Tibial nerve (tissue), 4 donors: ENCODE results near the gene FAM131B.

ENCODE experiments used
- CTCF ChIP-seq, 5 experiments: fragments of 200-600 bp in 3 of 5; fragments of 450-650 bp in 2 of 5; sonication (generic) in 3 of 5; IDR thresholded peaks; one replicate each; pipeline ENCODE4 v1.5.1; 2016 to 2019; ENCODE audit warnings: antibody characterized with exemption in 5 of 5, mild to moderate bottlenecking in 3 of 5, moderate library complexity in 2 of 5
- EP300 ChIP-seq, 2 donors: sonication (generic); formaldehyde crosslinking; IDR thresholded peaks; one replicate each; pipeline ENCODE4 v1.6.1; 2017; ENCODE audit warnings: antibody characterized with exemption in 2 of 2, mild to moderate bottlenecking in 1 of 2
- POLR2A ChIP-seq, 2 donors: fragments of 450-650 bp; IDR thresholded peaks; one replicate each; pipeline ENCODE4 v1.6.1; 2017; ENCODE audit warnings: antibody characterized with exemption in 2 of 2, mild to moderate bottlenecking in 2 of 2, moderate library complexity in 2 of 2

- TF ChIP-seq CTCF (IDR thresholded peaks at IDR 0.05) (no peak), POLR2A (IDR thresholded peaks at IDR 0.05) (no peak), EP300 (IDR thresholded peaks at IDR 0.05) (no peak)
Observed at GRCh38 chr7:143320620-143321019, 41.9 kb downstream of the FAM131B start.
